ENCODE data around the gene PCNT. TPM values are rescaled to one million over a fixed set of nuclear protein-coding genes. Genes with fewer than 3 reads are reported as not detected.

Gene PCNT
- total and polyA plus RNA-seq, 2 of the 4 experiments (the other 2 are of a cell fraction): 10.0 to 19.4 TPM

GRCh38 chr21:46381541-46381940, 57.6 kb downstream of the PCNT start:
- Histone ChIP-seq H4K8ac (ENCODE audit: low read depth in 2 of 2, low read length in 2 of 2) (no peak overlapping the region), H4K20me1 (ENCODE audit: insufficient read depth, low read length) (peaks cover 18% of the 10 kb centered on the region), H3K9ac (ENCODE audit: low read depth, low read length) (no peak overlapping the region), H3K14ac (replicated peaks; ENCODE audit: low read depth, low read length) (no peak overlapping the region), H3K18ac (ENCODE audit: low read depth, low read length) (no peak overlapping the region), H3K4me2 (ENCODE audit: low read depth, low read length) (no peak overlapping the region), H2BK5ac (ENCODE audit: low read depth, low read length, poor library complexity, severe bottlenecking) (no peak overlapping the region), H2AK5ac (ENCODE audit: low read depth, low read length) (no peak overlapping the region), H3K9me3 (ENCODE audit: control insufficient read depth, insufficient read depth, low read length) (no peaks in the 10 kb centered on the region; the same call in 1 of the 2 replicates), H3K27me3 (ENCODE audit: control insufficient read depth, insufficient read depth, low read length) (no peaks in the 10 kb centered on the region), H3K23ac (ENCODE audit: low read depth, low read length) (no peak overlapping the region), H3K4me1 (ENCODE audit: control insufficient read depth, insufficient read depth, low read length) (no peaks in the 10 kb centered on the region), H4K91ac (ENCODE audit: insufficient read depth, low read depth, low read length) (no peak overlapping the region), H2AK9ac (replicated peaks; ENCODE audit: low read depth, low read length, poor library complexity) (no peak overlapping the region), H2BK120ac (ENCODE audit: low read depth, low read length) (no peak overlapping the region), H2BK15ac (ENCODE audit: low read depth, low read length) (no peak overlapping the region), H4K5ac (ENCODE audit: low read depth, low read length) (no peak overlapping the region), H3K36me3 (ENCODE audit: control insufficient read depth, insufficient read depth, low read length) (peaks cover 20% of the 10 kb centered on the region), H3K4ac (ENCODE audit: low read depth, low read length) (no peak overlapping the region), H3K4me3 (ENCODE audit: insufficient read depth, low read depth, low read length) (no peak overlapping the region), H3K9me1 (ENCODE audit: insufficient read depth, low read length) (peaks cover 3% of the 10 kb centered on the region; the same call in 1 of the 2 replicates), H2BK20ac (ENCODE audit: low read depth, low read length) (no peak overlapping the region), H3K79me1 (ENCODE audit: low read depth in 1 of 2, low read length in 2 of 2) (peaks cover 41 to 68% of the 10 kb centered on the region in 2 experiments), H2AFZ (replicated peaks; ENCODE audit: low read length, poor library complexity) (no peak overlapping the region), H3K56ac (ENCODE audit: extremely low read depth, insufficient read depth, low read length) (no peak overlapping the region), H3K27ac (ENCODE audit: insufficient read depth, low read length) (no peak overlapping the region)
- dilution Hi-C loops (cut with HindIII; ENCODE audit: low sequenced_read_pairs, unreplicated experiment): no loop called here
- TF ChIP-seq USF2 (IDR thresholded peaks at IDR 0.05; ENCODE audit: low read depth, low read length) (no peak), MAFK (IDR thresholded peaks at IDR 0.05; ENCODE audit: low read depth, low read length) (0 out of 2 replicates have a peak, but pooled peaks have one; percentile 18), BHLHE40 (IDR thresholded peaks at IDR 0.05; ENCODE audit: low read depth, low read length) (no peak), RCOR1 (IDR thresholded peaks at IDR 0.05; ENCODE audit: insufficient replicate concordance, low read length) (no peak)
- WGBS, 2 experiments (ENCODE audit: extremely low coverage in 2 of 2, insufficient read length in 1 of 2): 92% methylated on average over 2 of the region's 5 CpGs; no CpG with 5 or more reads in 1 of the 2 experiments
- intact Hi-C loops (cut with micrococcal nuclease): no loop called here
- DNase-seq (no peak), ATAC-seq (ENCODE audit: low read depth) (no peak)
- no TSS peak for BruUV-seq (replicated peaks)
- CTCF ChIA-PET: no interaction called here
- in situ Hi-C loops (cut with MboI; ENCODE audit: low sequenced_read_pairs): no loop called here
- POLR2A ChIA-PET (ENCODE audit: unreplicated experiment): no interaction called here
